RCC 7860 (cell line): ENCODE measurements around the gene ALPK1.

Source experiments
- DNase-seq: peaks from one replicate; pipeline ENCODE4 v3.0.0-alpha.2; 2015; ENCODE audit warnings: low spot score
- FAIRE-seq: peaks from 2 replicates; lab custom pipeline; 2012; peaks lifted over from hg19 to GRCh38; lab: Jason Lieb, UNC

ALPK1 gene

GRCh38 chr4:112374850-112375249 lies 77.7 kb downstream of the ALPK1 start:
- DNase-seq (no peak), FAIRE-seq (no peak)

DNA sequence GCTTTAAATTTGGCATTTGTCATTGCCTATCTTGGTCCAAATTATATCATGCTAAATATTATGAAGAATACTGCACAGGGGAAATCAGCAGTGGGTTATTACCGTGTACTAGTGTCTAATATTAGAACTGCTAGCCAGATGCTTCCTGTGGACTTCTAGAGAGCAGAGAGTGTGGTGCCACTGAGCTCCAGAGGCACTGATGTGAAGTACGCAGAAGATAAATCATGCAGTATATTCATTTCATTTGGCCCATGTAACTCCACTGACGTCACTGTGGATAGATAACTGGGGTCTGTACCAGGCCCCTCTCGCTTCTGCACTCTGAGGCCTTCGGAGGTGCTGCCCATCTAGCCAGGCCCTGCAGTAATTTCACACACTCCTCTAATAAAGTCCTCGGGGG lies 80.0 kb downstream of the ALPK1 start:
- FAIRE-seq: no peak

GRCh38 chr4:112377594-112378242 lies 80.5 kb downstream of the ALPK1 start:
- FAIRE-seq: no peak
- no peak for DNase-seq

More for the DNA sequence above, 80.0 kb downstream of the ALPK1 start:
- DNase-seq: no peak

- DNase-seq: no peak
- FAIRE-seq: no peak
Observed at GRCh38 chr4:112378243-112378620, 81.1 kb downstream of the ALPK1 start.

DNA sequence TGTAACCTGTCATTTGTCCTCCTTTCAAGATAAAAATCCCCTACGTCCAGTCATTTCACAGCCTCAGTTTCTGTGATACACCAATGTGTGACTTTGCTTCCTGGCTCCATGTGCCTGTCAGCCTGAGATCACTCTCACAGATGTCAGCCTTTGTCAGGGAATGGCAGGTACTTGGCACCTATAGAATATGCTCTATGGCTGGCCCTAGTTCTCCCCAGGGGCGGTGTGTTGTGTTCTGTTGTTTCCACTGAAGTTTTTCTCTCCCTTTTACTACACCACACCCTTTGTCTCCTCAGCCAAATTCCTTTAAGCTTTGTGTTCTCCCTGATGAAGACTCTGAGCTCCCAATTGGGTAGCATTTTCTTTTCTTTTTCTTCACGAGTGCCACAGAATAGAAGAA lies 81.7 kb downstream of the ALPK1 start:
- no peak for DNase-seq
- no peak for FAIRE-seq

DNA sequence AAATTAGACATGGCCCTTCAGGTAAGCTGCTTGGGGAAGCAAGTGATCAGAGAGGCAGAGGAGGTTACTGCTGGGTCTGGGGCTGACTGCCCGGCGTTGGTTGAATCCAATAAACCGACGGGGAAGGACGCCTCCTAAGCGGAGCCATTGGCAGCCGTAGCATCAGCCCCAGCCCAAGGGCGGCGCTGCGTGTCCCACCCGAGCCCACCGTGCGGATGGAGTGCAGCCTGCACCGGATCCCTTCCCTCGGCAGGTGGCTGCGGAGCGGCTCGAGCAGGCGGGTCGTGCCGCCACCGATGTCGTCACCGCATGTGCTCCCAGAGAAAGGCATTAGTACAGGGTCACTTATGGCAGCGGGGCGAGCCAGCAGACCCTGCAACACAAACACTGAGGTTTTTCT lies 82.1 kb downstream of the ALPK1 start:
- no peak for DNase-seq

DNA sequence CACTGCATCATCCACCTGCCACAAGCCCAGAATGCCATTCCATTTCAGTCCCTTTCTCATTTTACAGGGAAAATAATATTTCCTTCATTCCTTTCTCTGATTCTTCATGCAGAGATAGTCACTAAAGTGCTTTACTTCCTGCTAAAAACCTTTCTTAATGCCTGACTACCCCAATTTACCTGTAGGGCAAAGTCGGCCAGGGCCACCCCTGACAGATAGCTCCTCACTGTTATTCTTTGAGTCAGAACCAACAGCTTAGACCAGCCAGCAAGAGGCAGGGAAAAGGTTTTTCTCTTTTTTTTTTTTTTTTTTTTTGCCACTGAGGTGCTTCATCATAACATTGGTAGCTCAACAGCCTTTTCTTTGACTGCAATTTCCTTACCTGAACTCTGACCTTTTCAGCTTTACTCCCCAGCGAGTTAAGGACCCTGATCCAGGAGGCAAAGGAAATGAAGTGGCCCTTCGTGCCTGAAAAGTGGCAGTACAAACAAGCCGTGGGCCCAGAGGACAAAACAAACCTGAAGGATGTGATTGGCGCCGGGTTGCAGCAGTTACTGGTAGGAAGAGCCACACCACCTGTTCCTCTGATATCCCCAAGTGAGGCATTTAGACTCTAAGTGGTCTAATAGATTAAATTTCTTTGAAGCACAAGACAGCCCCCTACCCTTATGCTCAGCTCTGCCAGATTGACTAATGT lies 85.0 kb downstream of the ALPK1 start:
- no peak for DNase-seq
- FAIRE-seq: no peak

More for the DNA sequence above, 82.1 kb downstream of the ALPK1 start:
- FAIRE-seq: no peak

GRCh38 chr4:112386071-112386470 lies 88.9 kb downstream of the ALPK1 start:
- FAIRE-seq: no peak
- DNase-seq: no peak

DNA sequence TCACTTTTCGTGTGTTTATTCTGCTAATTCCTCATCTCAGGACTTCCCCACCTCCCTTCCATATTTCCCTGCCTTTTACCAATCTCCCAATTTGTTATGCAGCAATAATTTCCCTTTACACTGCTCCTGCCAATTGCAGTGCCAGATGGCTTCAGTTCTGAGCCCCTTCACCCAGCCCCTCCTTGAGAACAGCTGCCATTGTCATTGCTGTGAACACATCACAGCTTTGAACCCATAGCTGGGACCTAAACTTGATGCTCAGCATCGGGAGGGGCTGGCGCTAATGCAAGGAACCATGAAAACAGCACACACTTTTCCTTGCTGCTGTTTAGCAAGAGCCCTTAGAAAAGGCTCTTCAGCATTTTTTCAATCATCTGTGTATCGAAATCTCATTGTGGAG lies 104.9 kb downstream of the ALPK1 start:
- DNase-seq (no peak), FAIRE-seq (no peak)

GRCh38 chr4:112403101-112403945 lies 106.2 kb downstream of the ALPK1 start:
- FAIRE-seq (no peak), DNase-seq (no peak)

DNA sequence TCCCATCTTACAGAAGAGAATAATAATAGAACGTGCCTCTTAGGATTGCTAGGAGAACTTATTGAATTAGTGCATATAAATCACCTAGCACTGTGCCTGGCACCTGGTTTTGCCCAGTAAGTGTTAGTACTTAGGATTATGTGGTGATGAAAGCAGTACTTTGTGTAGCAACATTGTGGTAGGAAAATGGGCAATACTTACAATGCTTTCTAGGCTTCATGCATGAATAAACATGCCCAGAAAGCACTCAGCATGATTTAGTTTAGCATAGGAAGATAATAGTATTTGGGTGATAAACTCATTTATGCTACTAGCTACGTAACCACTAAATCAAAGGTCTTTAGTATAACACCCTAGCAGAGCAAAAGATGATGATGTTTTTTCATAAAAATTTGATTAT lies 113.2 kb downstream of the ALPK1 start:
- no peak for DNase-seq
- no peak for FAIRE-seq

DNA sequence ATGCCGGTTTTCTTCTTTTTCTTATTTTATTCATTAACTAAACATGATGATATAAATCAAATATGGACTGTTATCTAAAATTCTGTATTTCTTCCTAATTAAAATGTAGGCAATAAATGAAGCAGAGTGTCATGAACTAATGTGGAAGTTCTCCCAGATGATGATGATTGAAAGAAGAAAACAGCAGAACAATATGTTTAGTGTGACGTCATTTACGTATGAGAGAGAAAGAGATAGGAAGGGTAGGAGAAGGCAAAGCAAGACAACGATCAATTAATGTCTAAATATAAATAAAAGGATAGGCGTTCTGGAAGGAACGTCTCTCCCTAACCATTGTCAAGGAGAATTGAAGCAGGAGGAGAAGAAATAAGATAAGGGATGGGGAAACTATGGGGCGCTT lies 113.6 kb downstream of the ALPK1 start:
- DNase-seq (no peak), FAIRE-seq (no peak)

DNA sequence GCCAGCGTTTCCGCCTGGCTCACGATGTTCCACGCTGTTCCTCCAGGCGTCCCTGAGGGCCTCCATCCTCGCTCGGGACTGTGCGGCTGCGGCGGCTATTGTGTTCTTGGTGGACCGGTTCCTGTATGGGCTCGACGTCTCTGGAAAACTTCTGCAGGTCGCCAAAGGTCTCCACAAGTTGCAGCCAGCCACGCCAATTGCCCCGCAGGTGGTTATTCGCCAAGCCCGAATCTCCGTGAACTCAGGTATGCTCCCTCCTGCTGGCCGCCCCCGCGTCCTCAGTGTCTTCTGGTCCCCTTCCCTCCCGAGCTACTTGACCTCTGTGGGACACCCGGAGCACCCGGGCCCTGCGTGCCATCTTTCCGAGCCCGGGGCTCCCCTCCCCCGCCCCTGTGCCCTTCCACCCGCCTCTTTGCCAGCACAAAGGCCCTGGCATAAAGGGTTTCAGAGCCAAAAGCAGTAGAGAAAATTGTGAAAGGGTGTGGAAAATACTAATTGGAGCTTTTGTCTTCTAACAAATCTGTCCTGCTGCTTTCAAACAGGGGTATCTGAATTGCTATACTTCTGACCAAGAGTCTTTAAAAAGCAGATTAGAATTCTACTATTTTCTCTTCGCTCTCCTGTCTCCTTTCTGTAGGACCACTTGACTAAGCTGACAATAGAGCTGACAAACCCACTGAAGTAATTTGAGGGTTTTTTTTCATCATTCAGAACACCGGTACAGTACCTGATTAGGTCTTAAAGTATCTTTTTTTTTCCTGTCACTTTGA lies 114.8 kb downstream of the ALPK1 start:
- no peak for DNase-seq
- no peak for FAIRE-seq

- DNase-seq (no peak), FAIRE-seq (no peak)
Observed at GRCh38 chr4:112416464-112416863, 119.3 kb downstream of the ALPK1 start.

DNA sequence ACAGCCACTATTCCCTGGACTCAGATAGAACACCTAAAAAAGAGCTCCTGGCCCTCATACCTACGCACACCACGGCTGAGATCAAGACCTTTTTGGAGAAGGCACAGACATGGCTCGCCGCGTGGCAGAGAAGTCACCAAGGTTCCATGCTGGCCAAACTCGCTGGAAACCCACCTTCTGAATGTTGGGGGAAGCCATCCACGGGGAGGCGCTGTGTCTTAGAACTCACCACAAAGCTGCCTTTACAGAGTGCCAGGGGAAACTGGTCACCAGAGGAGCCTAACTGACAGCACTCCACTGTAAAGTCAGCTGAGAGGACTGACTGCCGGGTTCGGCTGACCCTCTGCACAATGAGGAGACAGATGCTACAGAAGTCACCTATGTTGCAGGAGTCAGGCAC lies 120.9 kb downstream of the ALPK1 start:
- DNase-seq: no peak
- no peak for FAIRE-seq

GRCh38 chr4:112421911-112422310 lies 124.7 kb downstream of the ALPK1 start:
- DNase-seq: no peak
- no peak for FAIRE-seq

DNA sequence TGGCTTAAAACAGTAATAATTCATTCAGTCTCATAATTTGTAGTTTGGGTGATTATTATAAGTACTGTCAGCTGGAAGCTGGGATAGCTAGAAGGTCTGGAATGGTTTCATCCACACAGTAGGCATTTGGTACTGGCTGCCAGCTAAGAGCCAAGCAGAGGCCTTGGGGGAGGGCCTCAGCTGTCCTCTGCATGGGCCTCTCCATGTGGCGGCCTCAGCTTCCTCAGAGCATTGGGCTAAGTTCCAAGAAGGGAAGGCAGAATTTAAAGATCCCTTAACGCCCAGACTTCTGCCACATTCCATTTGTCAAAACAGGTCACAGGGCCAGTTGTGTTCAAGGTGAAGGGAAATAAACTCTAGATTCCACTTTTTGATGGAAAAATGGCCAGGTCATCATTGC lies 125.5 kb downstream of the ALPK1 start:
- FAIRE-seq (no peak), DNase-seq (no peak)

GRCh38 chr4:112423591-112423990 lies 126.4 kb downstream of the ALPK1 start:
- DNase-seq: no peak

DNA sequence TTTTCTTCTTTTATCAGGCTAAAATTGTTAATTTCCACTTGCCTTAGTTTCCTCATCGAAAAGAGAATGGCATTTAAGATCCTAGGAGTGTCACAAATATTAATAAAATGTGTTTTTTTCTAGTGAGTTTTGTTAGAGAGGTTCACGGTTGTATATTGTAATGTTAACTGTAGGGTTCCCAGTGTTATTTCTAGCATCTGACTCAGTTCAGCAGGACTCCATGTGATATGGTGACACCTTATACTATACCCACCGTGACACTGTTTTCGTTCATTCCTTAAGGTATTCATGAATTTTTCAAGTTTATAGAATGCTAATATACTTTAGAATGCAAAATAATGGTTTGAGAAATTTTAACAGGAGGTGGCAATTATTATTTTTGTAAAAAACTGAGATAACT lies 128.7 kb downstream of the ALPK1 start:
- FAIRE-seq (no peak), DNase-seq (no peak)

More at GRCh38 chr4:112423591-112423990, 126.4 kb downstream of the ALPK1 start:
- FAIRE-seq: no peak

DNA sequence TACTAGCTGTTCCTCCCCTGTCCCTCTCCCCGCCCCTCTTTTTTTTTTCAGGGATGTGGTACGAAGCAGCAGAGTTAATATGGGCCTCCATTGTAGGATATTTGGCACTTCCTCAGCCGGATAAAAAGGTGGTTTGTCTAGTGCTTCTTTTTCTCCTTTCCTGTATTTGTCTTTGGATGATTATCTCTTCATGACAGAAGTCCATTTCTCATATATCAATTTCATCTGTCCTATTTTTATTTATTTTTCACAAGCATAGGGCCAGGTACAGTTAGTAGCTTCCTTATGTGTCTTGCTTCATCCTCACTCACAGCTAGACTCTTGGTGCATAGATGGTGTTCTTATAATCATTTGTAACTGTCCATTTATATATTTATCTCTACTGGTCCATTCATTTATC lies 129.2 kb downstream of the ALPK1 start:
- DNase-seq (no peak), FAIRE-seq (no peak)

DNA sequence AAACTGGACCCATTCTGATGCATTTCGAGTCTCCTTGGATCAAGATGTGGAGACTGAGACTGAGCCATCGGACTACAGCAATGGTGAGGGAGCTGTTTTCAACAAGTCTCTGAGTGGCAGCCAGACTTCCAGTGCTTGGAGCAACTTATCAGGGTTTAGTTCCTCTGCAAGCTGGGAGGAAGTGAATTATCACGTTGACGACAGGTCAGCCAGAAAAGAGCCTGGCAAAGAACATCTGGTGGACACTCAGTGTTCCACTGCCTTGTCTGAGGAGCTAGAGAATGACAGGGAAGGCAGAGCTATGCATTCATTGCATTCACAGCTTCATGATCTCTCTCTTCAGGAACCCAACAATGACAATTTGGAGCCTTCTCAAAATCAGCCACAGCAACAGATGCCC lies 134.0 kb downstream of the ALPK1 start:
- FAIRE-seq: no peak
- no peak for DNase-seq
